GM20000 (cell line): ENCODE measurements around the gene TSPAN18.

Source experiments
- DNase-seq: peaks from one replicate; pipeline ENCODE4 v3.0.0; 2012; ENCODE audit warnings: low spot score
- CTCF ChIP-seq: IDR thresholded peaks from 2 replicates; pipeline ENCODE4 v1.5.1; 2012; ENCODE audit warnings: mild to moderate bottlenecking, control low read depth; ENCODE audit errors: extremely low read depth, missing control alignments

TSPAN18 gene

DNA sequence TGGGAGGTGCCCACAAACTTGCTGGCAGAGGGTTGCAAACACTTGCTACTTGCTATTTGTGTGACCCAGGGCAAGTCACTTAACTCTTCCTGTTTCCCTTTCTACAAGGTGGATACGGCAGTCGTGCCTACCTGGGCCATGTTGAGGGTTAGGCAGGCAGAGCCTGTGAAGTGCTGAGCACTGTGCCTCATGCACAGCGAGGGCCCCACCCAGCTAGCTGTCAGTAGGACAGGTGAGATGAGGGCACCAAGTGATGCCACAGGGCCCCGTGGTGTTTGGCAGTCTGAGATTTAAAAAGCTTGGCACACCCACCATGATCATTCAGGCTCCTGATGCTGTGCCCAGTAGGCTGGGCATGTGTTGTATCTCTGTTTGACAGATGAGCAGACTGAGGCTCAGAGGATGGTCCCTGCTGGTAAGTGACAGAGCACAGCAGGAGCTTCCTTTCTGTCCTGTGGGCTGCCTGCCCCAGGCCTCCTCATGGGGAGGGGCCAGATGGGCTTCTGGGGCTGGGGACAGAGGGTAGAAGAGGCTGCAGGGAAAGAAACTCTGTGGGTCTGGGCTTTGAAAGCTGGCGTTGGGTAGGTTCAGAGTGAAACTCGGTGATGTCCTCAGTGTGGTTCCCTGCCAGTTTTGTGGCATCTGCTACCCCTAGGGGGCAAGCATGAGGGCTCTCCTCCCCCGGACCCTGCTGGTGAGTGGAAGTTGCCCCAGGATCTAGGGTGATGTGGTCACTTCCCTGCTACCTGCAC lies 59.3 kb downstream of the TSPAN18 start:
- no peak for DNase-seq
- TF ChIP-seq CTCF, result no peak

DNA sequence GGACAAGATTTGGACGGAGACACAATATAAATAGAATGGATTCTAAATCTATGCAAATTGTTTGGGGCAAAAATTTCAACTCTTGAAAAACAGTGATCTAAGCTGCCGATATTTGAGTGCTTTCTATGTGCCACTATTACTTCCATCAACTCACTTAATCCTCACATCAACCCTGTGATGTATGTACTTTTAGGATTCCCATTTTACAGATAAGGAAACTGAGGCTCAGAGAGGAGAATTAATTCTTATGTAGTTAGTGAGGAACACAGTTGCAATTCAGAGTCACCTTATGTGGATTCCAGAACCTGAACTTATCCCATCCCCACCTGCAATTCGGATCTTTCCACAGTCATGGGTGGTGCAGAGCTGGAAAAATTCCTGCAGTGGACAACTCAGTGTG lies 60.3 kb downstream of the TSPAN18 start:
- no peak for DNase-seq
- no peak for TF ChIP-seq CTCF

- DNase-seq, result no peak
- no peak for TF ChIP-seq CTCF
These were observed 61.2 kb downstream of the TSPAN18 start for GRCh38 chr11:44787981-44788380.

DNA sequence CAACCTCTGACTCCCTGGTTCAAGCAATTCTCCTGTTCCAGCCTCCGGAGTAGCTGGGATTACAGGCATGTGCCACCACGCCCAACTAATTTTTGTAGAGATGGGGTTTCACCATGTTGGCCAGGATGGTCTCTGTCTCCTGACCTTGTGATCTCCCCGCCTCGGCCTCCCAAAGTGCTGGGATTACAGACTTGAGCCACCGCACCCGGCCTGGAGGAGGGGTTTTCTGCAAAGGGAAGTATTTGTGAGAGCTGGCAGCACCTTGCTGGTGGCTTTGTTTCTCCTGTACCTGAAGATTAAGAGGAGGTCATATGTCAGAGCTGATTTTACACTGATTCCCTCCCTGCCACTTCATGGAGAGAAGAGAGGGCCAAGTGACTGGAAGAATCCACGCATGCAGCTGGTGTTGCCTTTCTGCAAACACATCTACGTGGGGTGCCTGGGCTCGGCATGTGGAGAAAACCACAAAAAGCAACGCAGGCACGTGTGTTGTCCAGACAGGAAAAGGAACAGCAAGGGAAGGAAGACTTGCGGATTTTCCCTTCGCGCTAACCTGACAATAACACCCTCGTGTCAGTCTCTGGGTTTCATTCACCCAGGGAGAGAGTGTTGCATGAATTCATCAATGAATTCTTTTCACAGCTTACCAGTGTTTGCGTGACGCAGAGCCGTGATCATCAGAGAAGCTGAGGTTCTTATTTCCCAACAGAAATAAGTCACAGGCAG lies 61.9 kb downstream of the TSPAN18 start:
- DNase-seq, result no peak
- TF ChIP-seq CTCF, result no peak

- TF ChIP-seq CTCF, result no peak
- DNase-seq, result no peak
These were observed 62.7 kb downstream of the TSPAN18 start for GRCh38 chr11:44789496-44789895.

DNA sequence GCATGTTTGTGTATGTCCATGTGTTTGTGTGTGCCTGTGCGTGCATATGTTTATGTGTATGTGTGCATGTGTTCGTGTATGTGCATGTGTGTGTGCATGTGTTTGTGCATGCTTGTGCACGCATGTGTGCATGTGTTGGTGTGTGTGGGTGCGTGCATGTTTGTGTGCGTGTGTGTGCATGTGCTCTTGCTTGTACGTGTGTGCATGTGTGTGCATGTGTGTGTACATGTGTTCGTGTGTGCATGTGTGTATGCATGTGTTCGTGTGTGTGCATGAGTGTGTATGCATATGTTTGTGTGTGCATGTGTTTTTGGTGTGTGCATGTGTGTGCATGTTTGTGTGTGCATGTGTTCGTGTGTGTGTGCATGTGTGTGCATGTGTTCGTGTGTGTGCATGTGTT lies 63.4 kb downstream of the TSPAN18 start:
- no peak for TF ChIP-seq CTCF
- DNase-seq, result no peak

DNA sequence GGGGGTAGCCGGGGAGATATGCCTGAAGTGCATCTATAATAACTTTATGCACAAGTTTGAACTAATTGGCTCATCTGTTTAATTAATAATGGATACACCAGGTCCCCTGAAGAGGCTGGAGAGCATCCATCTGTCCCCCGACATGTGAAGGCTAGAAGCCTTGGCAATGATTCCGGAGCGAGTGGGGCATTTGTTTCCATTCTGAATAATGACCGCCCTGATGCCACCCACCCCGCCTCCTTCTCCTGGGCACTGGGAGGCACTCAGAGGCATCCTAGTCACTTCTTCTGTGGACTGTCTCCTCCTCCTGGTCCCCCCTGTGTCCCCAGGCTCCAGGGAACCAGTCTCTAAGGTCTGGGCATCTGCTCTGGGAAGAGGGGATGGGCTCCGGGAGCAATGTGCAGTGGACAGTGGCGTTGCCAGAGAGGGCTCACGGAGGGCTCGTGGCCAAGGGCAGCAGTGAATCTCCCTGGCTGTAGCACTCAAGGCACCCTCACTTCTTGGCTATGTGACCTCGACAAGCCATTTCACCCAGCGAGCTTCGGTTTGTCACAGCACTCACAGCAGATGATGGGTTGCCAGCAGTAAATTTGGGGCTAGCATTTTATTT lies 64.7 kb downstream of the TSPAN18 start:
- TF ChIP-seq CTCF, result no peak
- DNase-seq, result no peak
